WI38 (cell line): ENCODE data around the gene RND2.
"Not testable (repeated sequence)": the region's sequence is repeated elsewhere in the genome, so short reads cannot be mapped to it uniquely, and the experiment has no call there.

Experiments used
- H3K4me3 ChIP-seq: 2 replicates; pipeline ENCODE4 v1.5.1; 2011; ENCODE audit warnings: low read depth, mild to moderate bottlenecking, control low read depth, low read length
- CTCF ChIP-seq: IDR thresholded peaks from 2 replicates; pipeline ENCODE4 v1.5.1; 2012; ENCODE audit warnings: low read depth, mild to moderate bottlenecking, control low read depth, low read length

The RND2 gene

GRCh38 chr17:43044024-43044423 is 19.0 kb downstream of the RND2 start:
- H3K4me3 ChIP-seq, result no peak overlapping the region
- no peak for TF ChIP-seq CTCF

- TF ChIP-seq CTCF, result no peak
- no peak overlapping the region for H3K4me3 ChIP-seq
Measured at GRCh38 chr17:43051969-43052368, 26.9 kb downstream of the RND2 start.

- not testable (repeated sequence) for H3K4me3 ChIP-seq
Measured at GRCh38 chr17:43053008-43053407, 28.0 kb downstream of the RND2 start.

- TF ChIP-seq CTCF, result no peak
Measured at GRCh38 chr17:43056051-43056450, 31.0 kb downstream of the RND2 start.

GRCh38 chr17:43062984-43063638 is 38.1 kb downstream of the RND2 start:
- H3K4me3 ChIP-seq, result no peak overlapping the region
- TF ChIP-seq CTCF, result no peak

More at GRCh38 chr17:43056051-43056450, 31.0 kb downstream of the RND2 start:
- no peak overlapping the region for H3K4me3 ChIP-seq

GRCh38 chr17:43068570-43069367 is 43.7 kb downstream of the RND2 start:
- no peak overlapping the region for H3K4me3 ChIP-seq
- TF ChIP-seq CTCF, result no peak

GRCh38 chr17:43069368-43069898 is 44.4 kb downstream of the RND2 start:
- no peak for TF ChIP-seq CTCF
- H3K4me3 ChIP-seq, result no peak overlapping the region
